Astrocyte (in vitro differentiated cells and primary cell): ENCODE measurements around the gene CAGE1. TPM values are rescaled to one million over a fixed set of nuclear protein-coding genes. Genes with fewer than 3 reads are reported as not detected.

ENCODE experiments used
- DNase-seq: peaks from one replicate; pipeline ENCODE4 v3.0.0-alpha.2; 2010; ENCODE audit warnings: low read depth
- FAIRE-seq: peaks from 2 replicates; lab custom pipeline; 2011; peaks lifted over from hg19 to GRCh38; lab: Jason Lieb, UNC
- H2AFZ ChIP-seq: 2 replicates; pipeline ENCODE4 v1.6.0; 2012; ENCODE audit warnings: low read depth, low read length, inconsistent platforms
- H3K27ac ChIP-seq: 2 replicates; pipeline ENCODE4 v1.5.1; 2011; ENCODE audit warnings: low read depth, low read length, inconsistent platforms
- H3K27me3 ChIP-seq: 2 replicates; pipeline ENCODE4 v1.6.0; 2011; ENCODE audit warnings: low read length, inconsistent platforms; ENCODE audit not compliant: insufficient read depth
- H3K36me3 ChIP-seq: 2 replicates; pipeline ENCODE4 v1.5.1; 2011; ENCODE audit warnings: low read length, inconsistent platforms; ENCODE audit not compliant: insufficient read depth
- H3K4me1 ChIP-seq: 2 replicates; pipeline ENCODE4 v1.5.1; 2011; ENCODE audit warnings: low read length, inconsistent platforms; ENCODE audit not compliant: insufficient read depth
- H3K4me2 ChIP-seq: 2 replicates; pipeline ENCODE4 v1.6.0; 2012; ENCODE audit warnings: low read length, inconsistent platforms
- H3K4me3 ChIP-seq: 2 replicates; pipeline ENCODE4 v1.5.1; 2011; ENCODE audit warnings: low read depth, mild to moderate bottlenecking, low read length, inconsistent platforms; ENCODE audit not compliant: insufficient read depth
- H3K79me2 ChIP-seq: 2 replicates; pipeline ENCODE4 v1.6.0; 2012; ENCODE audit warnings: mild to moderate bottlenecking, low read length, inconsistent platforms; ENCODE audit not compliant: insufficient read depth
- H3K9ac ChIP-seq: 2 replicates; pipeline ENCODE4 v1.6.0; 2012; ENCODE audit warnings: mild to moderate bottlenecking, low read length, inconsistent platforms
- H3K9me3 ChIP-seq: 2 replicates; pipeline ENCODE4 v1.5.1; 2012; ENCODE audit warnings: low read depth, mild to moderate bottlenecking, low read length, inconsistent platforms; ENCODE audit not compliant: insufficient read depth
- H4K20me1 ChIP-seq: 2 replicates; pipeline ENCODE4 v1.6.0; 2012; ENCODE audit warnings: low read length, inconsistent platforms; ENCODE audit not compliant: insufficient read depth
- H3K27ac Mint-ChIP-seq: one replicate; pipeline ENCODE4 v1.8.0; 2021; ENCODE audit warnings: mild to moderate bottlenecking, mixed read lengths; ENCODE audit not compliant: unreplicated experiment
- H3K27me3 Mint-ChIP-seq: one replicate; pipeline ENCODE4 v1.8.0; 2021; ENCODE audit warnings: low read depth, mixed read lengths; ENCODE audit not compliant: unreplicated experiment
- H3K36me3 Mint-ChIP-seq: one replicate; pipeline ENCODE4 v1.8.0; 2021; ENCODE audit warnings: low read depth, mixed read lengths; ENCODE audit not compliant: unreplicated experiment
- H3K4me1 Mint-ChIP-seq: one replicate; pipeline ENCODE4 v1.8.0; 2021; ENCODE audit warnings: low read depth, mixed read lengths; ENCODE audit not compliant: unreplicated experiment
- H3K4me3 Mint-ChIP-seq: one replicate; pipeline ENCODE4 v1.8.0; 2021; ENCODE audit warnings: mild to moderate bottlenecking, moderate library complexity, mixed read lengths; ENCODE audit not compliant: unreplicated experiment
- H3K9me3 Mint-ChIP-seq: one replicate; pipeline ENCODE4 v1.8.0; 2021; ENCODE audit warnings: mild to moderate bottlenecking, mixed read lengths; ENCODE audit not compliant: unreplicated experiment
- EZH2 ChIP-seq: IDR thresholded peaks from 2 replicates; pipeline ENCODE4 v1.6.1; 2012; ENCODE audit warnings: mild to moderate bottlenecking, low read length, inconsistent platforms; ENCODE audit not compliant: insufficient read depth
- total RNA-seq: library from RNA; stranded (reverse); gene quantifications from 2 replicates; pipeline ENCODE4 v1.2.1, GENCODE V29; 2021
- TF ChIP-seq, protein P1 (sequence below): IDR thresholded peaks from 2 replicates; pipeline ENCODE4 v1.5.1; 2011; ENCODE audit warnings: low read depth, mild to moderate bottlenecking, inconsistent platforms, low read length, moderate library complexity; ENCODE audit not compliant: insufficient read depth

Gene CAGE1
- total RNA-seq, 1 donor from 2014 or later: 0.30 TPM

DNA sequence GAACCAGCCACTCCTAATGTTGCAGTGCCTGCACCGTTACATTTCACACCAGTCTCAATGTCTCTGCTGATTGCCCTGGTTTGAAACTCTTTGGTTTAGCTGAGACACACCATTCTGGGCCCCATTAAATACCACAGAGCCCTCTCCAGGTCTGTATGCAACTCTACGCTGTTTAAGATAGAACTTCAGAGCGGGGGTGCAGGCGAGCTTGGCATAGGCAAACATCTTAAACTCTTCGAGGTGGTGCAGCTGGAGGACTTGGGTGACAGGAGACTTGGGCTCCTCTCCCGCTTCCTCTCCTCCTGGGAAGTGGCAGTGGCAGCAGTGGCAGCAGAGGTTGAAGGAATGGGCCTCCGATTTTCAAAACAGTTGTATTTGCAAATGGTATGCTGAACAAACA is 58.1 kb downstream of the CAGE1 start:
- H3K79me2 ChIP-seq: no peaks in the 10 kb centered on the region
- no peak overlapping the region for H3K27ac ChIP-seq
- peaks cover 3% of the 10 kb centered on the region for H3K4me1 Mint-ChIP-seq
- TF ChIP-seq EZH2: no peak
- TF ChIP-seq, protein P1, sequence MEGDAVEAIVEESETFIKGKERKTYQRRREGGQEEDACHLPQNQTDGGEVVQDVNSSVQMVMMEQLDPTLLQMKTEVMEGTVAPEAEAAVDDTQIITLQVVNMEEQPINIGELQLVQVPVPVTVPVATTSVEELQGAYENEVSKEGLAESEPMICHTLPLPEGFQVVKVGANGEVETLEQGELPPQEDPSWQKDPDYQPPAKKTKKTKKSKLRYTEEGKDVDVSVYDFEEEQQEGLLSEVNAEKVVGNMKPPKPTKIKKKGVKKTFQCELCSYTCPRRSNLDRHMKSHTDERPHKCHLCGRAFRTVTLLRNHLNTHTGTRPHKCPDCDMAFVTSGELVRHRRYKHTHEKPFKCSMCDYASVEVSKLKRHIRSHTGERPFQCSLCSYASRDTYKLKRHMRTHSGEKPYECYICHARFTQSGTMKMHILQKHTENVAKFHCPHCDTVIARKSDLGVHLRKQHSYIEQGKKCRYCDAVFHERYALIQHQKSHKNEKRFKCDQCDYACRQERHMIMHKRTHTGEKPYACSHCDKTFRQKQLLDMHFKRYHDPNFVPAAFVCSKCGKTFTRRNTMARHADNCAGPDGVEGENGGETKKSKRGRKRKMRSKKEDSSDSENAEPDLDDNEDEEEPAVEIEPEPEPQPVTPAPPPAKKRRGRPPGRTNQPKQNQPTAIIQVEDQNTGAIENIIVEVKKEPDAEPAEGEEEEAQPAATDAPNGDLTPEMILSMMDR: no peak
- H3K36me3 Mint-ChIP-seq: no peaks in the 10 kb centered on the region
- FAIRE-seq (no peak), DNase-seq (no peak)
- H3K27ac Mint-ChIP-seq: no peak overlapping the region
- H3K4me3 Mint-ChIP-seq: no peak overlapping the region
- H3K4me1 ChIP-seq: no peaks in the 10 kb centered on the region
- no peaks in the 10 kb centered on the region for H3K36me3 ChIP-seq
- no peak overlapping the region for H3K9ac ChIP-seq
- peaks cover 4% of the 10 kb centered on the region for H3K27me3 Mint-ChIP-seq
- no peak overlapping the region for H3K4me3 ChIP-seq
- no peak overlapping the region for H3K4me2 ChIP-seq
- H3K9me3 Mint-ChIP-seq: peaks cover 3% of the 10 kb centered on the region
- no peaks in the 10 kb centered on the region for H3K27me3 ChIP-seq
- no peaks in the 10 kb centered on the region for H3K9me3 ChIP-seq
- H4K20me1 ChIP-seq: no peaks in the 10 kb centered on the region
- H2AFZ ChIP-seq: no peak overlapping the region

DNA sequence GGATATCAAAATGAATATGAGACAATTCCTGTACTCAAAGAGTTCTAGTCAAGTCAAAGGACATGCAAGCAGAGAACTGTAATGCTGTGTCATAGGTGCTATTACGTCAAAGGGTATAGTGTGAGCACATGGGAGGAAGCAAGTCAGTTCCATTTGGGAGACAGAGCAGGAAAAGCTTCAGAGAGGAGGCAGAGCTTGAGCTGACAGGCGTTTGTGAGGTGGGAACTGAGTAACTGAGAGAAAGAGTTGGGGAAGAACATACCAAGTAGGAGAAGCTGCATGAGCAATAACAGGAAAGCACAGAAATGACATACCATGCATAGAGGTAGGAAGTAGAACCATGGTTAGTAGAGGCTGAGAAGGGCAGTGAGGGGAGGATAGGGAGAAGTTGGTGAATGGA is 61.3 kb downstream of the CAGE1 start:
- no peaks in the 10 kb centered on the region for H3K36me3 Mint-ChIP-seq
- H3K4me3 ChIP-seq: no peak overlapping the region
- TF ChIP-seq, protein P1: no peak
- TF ChIP-seq EZH2: no peak

DNA sequence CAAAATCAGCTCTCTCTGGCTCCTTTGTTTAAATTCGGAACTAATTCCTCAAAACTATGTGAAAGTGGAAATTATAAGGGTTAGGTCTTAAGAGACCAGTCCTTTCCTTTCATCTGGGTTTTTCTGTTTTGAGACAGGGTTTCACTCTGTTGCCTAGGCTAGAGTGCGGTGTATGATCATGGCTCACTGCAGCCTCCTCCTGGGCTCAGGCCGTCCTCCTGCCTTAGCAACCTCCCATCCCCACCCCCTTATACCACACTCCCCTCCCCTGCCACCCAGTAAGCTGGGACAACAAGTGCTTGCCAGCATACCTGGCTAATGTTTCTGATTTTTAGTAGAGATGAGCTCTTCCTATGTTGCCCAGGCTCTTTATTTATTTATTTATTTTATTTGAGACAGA is 63.8 kb downstream of the CAGE1 start:
- H3K36me3 ChIP-seq: no peaks in the 10 kb centered on the region
- H3K4me3 Mint-ChIP-seq: no peak overlapping the region
- H3K4me3 ChIP-seq: no peak overlapping the region
- H3K36me3 Mint-ChIP-seq: no peaks in the 10 kb centered on the region
- no peaks in the 10 kb centered on the region for H3K4me1 Mint-ChIP-seq
- FAIRE-seq (no peak), DNase-seq (no peak)
- no peaks in the 10 kb centered on the region for H4K20me1 ChIP-seq
- no peaks in the 10 kb centered on the region for H3K27me3 ChIP-seq
- H3K79me2 ChIP-seq: no peaks in the 10 kb centered on the region
- no peak overlapping the region for H3K4me2 ChIP-seq
- H3K9me3 ChIP-seq: no peaks in the 10 kb centered on the region
- H3K27ac Mint-ChIP-seq: no peak overlapping the region
- peaks cover 3% of the 10 kb centered on the region for H3K9me3 Mint-ChIP-seq
- H3K4me1 ChIP-seq: no peaks in the 10 kb centered on the region
- TF ChIP-seq, protein P1: no peak
- TF ChIP-seq EZH2: no peak
- peaks cover 3% of the 10 kb centered on the region for H3K27me3 Mint-ChIP-seq
- H3K27ac ChIP-seq: no peak overlapping the region
- no peak overlapping the region for H3K9ac ChIP-seq
- H2AFZ ChIP-seq: no peak overlapping the region

More for the DNA sequence above, 61.3 kb downstream of the CAGE1 start:
- DNase-seq (no peak), FAIRE-seq (no peak)
- Histone ChIP-seq H3K27me3 (no peaks in the 10 kb centered on the region), H3K4me1 (no peaks in the 10 kb centered on the region), H3K36me3 (no peaks in the 10 kb centered on the region), H3K9ac (no peak overlapping the region), H4K20me1 (no peaks in the 10 kb centered on the region), H3K4me2 (no peak overlapping the region), H3K27ac (no peak overlapping the region), H3K79me2 (no peaks in the 10 kb centered on the region), H3K9me3 (no peaks in the 10 kb centered on the region), H2AFZ (no peak overlapping the region)
- Mint-ChIP-seq H3K4me3 (no peak overlapping the region), H3K27me3 (peaks cover 4% of the 10 kb centered on the region), H3K27ac (no peak overlapping the region), H3K9me3 (peaks cover 3% of the 10 kb centered on the region), H3K4me1 (peaks cover 3% of the 10 kb centered on the region)
